Fibroblast of villous mesenchyme (primary cell): ENCODE data around the gene AFF3. TPM values are rescaled to one million over a fixed set of nuclear protein-coding genes. Genes with fewer than 3 reads are reported as not detected.
A peak's percentile ranks its signal among the peaks of the same experiment; 100 is the strongest.

Experiments used
- DNase-seq: peaks from one replicate; pipeline ENCODE4 v3.0.0-alpha.2; 2010; ENCODE audit warnings: low read depth
- H3K4me3 ChIP-seq: 2 replicates; pipeline ENCODE4 v1.5.1; 2011; ENCODE audit warnings: low read depth, mild to moderate bottlenecking, low read length
- CTCF ChIP-seq: IDR thresholded peaks from 2 replicates; pipeline ENCODE4 v1.5.1; 2012; ENCODE audit warnings: low read depth, mild to moderate bottlenecking, low read length; ENCODE audit not compliant: insufficient read depth
- total RNA-seq: library from RNA; depleted of rRNA; stranded (reverse); fragments of >200 nt; gene quantifications from 2 replicates; pipeline ENCODE4 v1.2.3, GENCODE V29; 2012

AFF3 gene
- total RNA-seq, 1 donor, result 19.4 TPM

- no peak overlapping the region for H3K4me3 ChIP-seq
- no peak for TF ChIP-seq CTCF
- no peak for DNase-seq
Measured at GRCh38 chr2:99982744-99983143, 159.6 kb downstream of the AFF3 start.

GRCh38 chr2:99981840-99982239, 160.6 kb downstream of the AFF3 start:
- TF ChIP-seq CTCF, result no peak
- no peak for DNase-seq
- no peak overlapping the region for H3K4me3 ChIP-seq

- no peak overlapping the region for H3K4me3 ChIP-seq
- no peak for TF ChIP-seq CTCF
- DNase-seq, result no peak
Measured at GRCh38 chr2:99980176-99980575, 162.2 kb downstream of the AFF3 start.

GRCh38 chr2:99977966-99978365, 164.4 kb downstream of the AFF3 start:
- DNase-seq, result no peak
- TF ChIP-seq CTCF, result no peak

GRCh38 chr2:99975386-99975785, 167.0 kb downstream of the AFF3 start:
- H3K4me3 ChIP-seq, result no peak overlapping the region
- peak; percentile 4 for DNase-seq
- TF ChIP-seq CTCF, result no peak

More at GRCh38 chr2:99977966-99978365, 164.4 kb downstream of the AFF3 start:
- no peak overlapping the region for H3K4me3 ChIP-seq

- TF ChIP-seq CTCF, result no peak
- H3K4me3 ChIP-seq, result no peak overlapping the region
- no peak for DNase-seq
Measured at GRCh38 chr2:99974682-99975375, 167.6 kb downstream of the AFF3 start.

GRCh38 chr2:99974275-99974674, 168.1 kb downstream of the AFF3 start:
- no peak overlapping the region for H3K4me3 ChIP-seq
- DNase-seq, result peak; percentile 5
- no peak for TF ChIP-seq CTCF
